Cardiac septum (tissue), 1 donor: Measurements from ENCODE around the gene NOL4L. TPM values are rescaled to one million over a fixed set of nuclear protein-coding genes. Genes with fewer than 3 reads are reported as not detected.

Source experiments
- DNase-seq: peaks from one replicate; pipeline ENCODE4 v3.0.0-alpha.2; 2020; ENCODE audit warnings: low spot score
- intact Hi-C: fragments of 100-400 bp; cut with DNase I; formaldehyde crosslinking; loops from one replicate; pipeline ENCODE4 v1.14.0; 2022
- total RNA-seq: library from RNA; stranded (reverse); fragmentation: NEBNext Ultra II Directional; extraction: Animal tissue kit (Norgen Biotek cat#: 25700); gene quantifications from one replicate; pipeline ENCODE4 v1.2.1, GENCODE V29; 2021
- donor health status: DM: no; HTN: no; CAD: no.

NOL4L gene
- total RNA-seq, 1 donor from 2014 or later, result 10.4 TPM

DNA sequence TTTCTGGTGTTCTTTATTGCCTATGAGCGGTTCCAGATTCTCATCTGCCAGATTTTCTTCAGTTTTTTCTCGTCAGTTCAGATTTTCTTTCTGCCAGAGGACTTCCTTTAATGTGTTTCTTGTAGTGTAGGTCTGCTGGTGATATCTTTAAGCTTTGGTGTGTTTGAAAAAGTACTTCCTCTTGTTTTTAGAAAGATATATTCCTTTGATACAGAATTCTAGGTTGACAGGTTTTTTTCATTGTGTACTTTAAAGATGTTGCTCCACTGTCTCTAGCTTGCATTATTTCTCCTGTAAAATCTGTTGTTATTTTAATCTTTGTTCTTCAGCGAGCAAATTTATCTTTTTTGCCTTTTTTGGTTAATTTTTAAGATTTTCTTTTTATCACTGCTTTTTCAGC, 190.1 kb downstream of the NOL4L start:
- intact Hi-C loops, result no loop called here
- DNase-seq, result no peak

Other genes starting within 250 kb of the NOL4L start
- 36.3 TPM for gene ASXL1, start 227.0 kb downstream of the NOL4L start, total RNA-seq
- not detected for gene C20orf203, start 88.6 kb upstream of the NOL4L start, total RNA-seq
- 36.5 TPM for gene COMMD7, start 158.1 kb upstream of the NOL4L start, total RNA-seq
- 0.62 TPM for gene DNMT3B, start 177.1 kb upstream of the NOL4L start, total RNA-seq
- 71.7 TPM for gene MAPRE1, start 234.6 kb upstream of the NOL4L start, total RNA-seq